H1 (cell line): ENCODE results near the gene DISP1. TPM values are rescaled to one million over a fixed set of nuclear protein-coding genes. Genes with fewer than 3 reads are reported as not detected.

Source experiments
- BACH1 ChIP-seq: IDR thresholded peaks from 2 replicates; pipeline ENCODE4 v1.6.1; 2012; ENCODE audit warnings: low read length, improper control_type of control experiment
- JUND ChIP-seq: IDR thresholded peaks from 2 replicates; pipeline ENCODE4 v1.6.1; 2011; ENCODE audit warnings: mild to moderate bottlenecking, improper control_type of control experiment, low read length
- MAFK ChIP-seq: IDR thresholded peaks from 2 replicates; pipeline ENCODE4 v1.6.1; 2012; ENCODE audit warnings: low read depth, mild to moderate bottlenecking, improper control_type of control experiment, low read length
- NRF1 ChIP-seq: IDR thresholded peaks from 2 replicates; pipeline ENCODE4 v1.6.1; 2011; ENCODE audit warnings: mild to moderate bottlenecking, low read depth, low read length, improper control_type of control experiment
- PHF8 ChIP-seq: fragments of 200-600 bp; sonication (generic); conservative IDR thresholded peaks from 2 replicates; pipeline ENCODE4 v1.7.1; 2012; ENCODE audit warnings: low read depth, mild to moderate bottlenecking, inconsistent platforms, low read length, moderate library complexity
- POLR2AphosphoS5 ChIP-seq: IDR thresholded peaks from 2 replicates; pipeline ENCODE4 v1.6.1; 2011; ENCODE audit warnings: low read depth, low read length
- RBBP5 ChIP-seq: IDR thresholded peaks from 2 replicates; pipeline ENCODE4 v1.7.1; 2012; ENCODE audit warnings: low read depth, mild to moderate bottlenecking, inconsistent platforms, low read length, moderate library complexity, borderline replicate concordance
- RNF2 ChIP-seq: fragments of 200-900, 300-1000 bp; sonication (generic); IDR thresholded peaks from 2 replicates; pipeline ENCODE4 v1.7.1; 2016; ENCODE audit warnings: borderline replicate concordance, low read depth, mild to moderate bottlenecking, antibody characterized with exemption, low read length; ENCODE audit not compliant: poor library complexity, severe bottlenecking; ENCODE audit errors: missing control alignments
- SP4 ChIP-seq: IDR thresholded peaks from 2 replicates; pipeline ENCODE4 v1.6.1; 2012; ENCODE audit warnings: low read length, inconsistent platforms
- polyA plus RNA-seq, 7 experiments: library from polyadenylated mRNA; depleted of rRNA in 3 of 7; stranded (reverse) in 5 of 7; unstranded in 2 of 7; fragments of >200 nt in 5 of 7; fragments of 200-250 nt in 2 of 7; gene quantifications; 1 replicate in 5 of 7; 2 replicates in 1 of 7; 4 replicates in 1 of 7; pipeline versions ENCODE4 v1.2.1 to v1.2.3, GENCODE V29; 2011 to 2013; ENCODE audit warnings: missing spikeins in 2 of 7, mixed read lengths in 2 of 7
- total RNA-seq: library from RNA; stranded (reverse); fragmentation: NEBNext Ultra II Directional; extraction: Animal tissue kit (Norgen Biotek cat#: 25700); gene quantifications from 2 replicates; pipeline ENCODE4 v1.2.1, GENCODE V29; 2021
- TF ChIP-seq, protein P1 (sequence below): fragments of 300-600 bp; sonication (generic); IDR thresholded peaks from 2 replicates; pipeline ENCODE4 v1.7.1; 2012; ENCODE audit warnings: low read length, moderate library complexity, mild to moderate bottlenecking, inconsistent platforms; ENCODE audit not compliant: insufficient replicate concordance
- TF ChIP-seq, protein P2 (sequence below): IDR thresholded peaks from 2 replicates; pipeline ENCODE4 v1.6.1; 2011; ENCODE audit warnings: low read length, improper control_type of control experiment

Gene DISP1
- total and polyA plus RNA-seq, 2 of the 8 experiments (the other 6 are each of a cell fraction or from before 2014, with no cell fraction given): 4.1 to 6.1 TPM

DNA sequence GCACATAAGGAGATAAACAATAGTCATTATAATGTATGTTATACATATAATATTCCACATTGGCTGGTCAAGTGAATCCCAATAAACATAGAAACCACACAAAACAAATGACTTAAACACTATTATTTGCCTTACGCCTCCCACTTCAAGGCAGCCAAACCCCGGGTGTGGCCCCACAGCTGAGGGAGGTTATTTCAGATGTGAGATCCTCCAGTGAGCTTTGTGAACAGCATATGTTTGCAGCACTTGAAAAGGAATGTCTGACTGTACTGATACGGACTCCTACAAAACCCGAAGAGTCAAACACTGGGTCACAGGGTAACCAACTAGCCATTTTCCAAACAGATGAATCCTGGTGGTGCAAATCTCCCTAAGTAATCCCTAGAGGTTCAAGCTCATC lies 27.1 kb upstream of the DISP1 start (continued):
- TF ChIP-seq, protein P1, sequence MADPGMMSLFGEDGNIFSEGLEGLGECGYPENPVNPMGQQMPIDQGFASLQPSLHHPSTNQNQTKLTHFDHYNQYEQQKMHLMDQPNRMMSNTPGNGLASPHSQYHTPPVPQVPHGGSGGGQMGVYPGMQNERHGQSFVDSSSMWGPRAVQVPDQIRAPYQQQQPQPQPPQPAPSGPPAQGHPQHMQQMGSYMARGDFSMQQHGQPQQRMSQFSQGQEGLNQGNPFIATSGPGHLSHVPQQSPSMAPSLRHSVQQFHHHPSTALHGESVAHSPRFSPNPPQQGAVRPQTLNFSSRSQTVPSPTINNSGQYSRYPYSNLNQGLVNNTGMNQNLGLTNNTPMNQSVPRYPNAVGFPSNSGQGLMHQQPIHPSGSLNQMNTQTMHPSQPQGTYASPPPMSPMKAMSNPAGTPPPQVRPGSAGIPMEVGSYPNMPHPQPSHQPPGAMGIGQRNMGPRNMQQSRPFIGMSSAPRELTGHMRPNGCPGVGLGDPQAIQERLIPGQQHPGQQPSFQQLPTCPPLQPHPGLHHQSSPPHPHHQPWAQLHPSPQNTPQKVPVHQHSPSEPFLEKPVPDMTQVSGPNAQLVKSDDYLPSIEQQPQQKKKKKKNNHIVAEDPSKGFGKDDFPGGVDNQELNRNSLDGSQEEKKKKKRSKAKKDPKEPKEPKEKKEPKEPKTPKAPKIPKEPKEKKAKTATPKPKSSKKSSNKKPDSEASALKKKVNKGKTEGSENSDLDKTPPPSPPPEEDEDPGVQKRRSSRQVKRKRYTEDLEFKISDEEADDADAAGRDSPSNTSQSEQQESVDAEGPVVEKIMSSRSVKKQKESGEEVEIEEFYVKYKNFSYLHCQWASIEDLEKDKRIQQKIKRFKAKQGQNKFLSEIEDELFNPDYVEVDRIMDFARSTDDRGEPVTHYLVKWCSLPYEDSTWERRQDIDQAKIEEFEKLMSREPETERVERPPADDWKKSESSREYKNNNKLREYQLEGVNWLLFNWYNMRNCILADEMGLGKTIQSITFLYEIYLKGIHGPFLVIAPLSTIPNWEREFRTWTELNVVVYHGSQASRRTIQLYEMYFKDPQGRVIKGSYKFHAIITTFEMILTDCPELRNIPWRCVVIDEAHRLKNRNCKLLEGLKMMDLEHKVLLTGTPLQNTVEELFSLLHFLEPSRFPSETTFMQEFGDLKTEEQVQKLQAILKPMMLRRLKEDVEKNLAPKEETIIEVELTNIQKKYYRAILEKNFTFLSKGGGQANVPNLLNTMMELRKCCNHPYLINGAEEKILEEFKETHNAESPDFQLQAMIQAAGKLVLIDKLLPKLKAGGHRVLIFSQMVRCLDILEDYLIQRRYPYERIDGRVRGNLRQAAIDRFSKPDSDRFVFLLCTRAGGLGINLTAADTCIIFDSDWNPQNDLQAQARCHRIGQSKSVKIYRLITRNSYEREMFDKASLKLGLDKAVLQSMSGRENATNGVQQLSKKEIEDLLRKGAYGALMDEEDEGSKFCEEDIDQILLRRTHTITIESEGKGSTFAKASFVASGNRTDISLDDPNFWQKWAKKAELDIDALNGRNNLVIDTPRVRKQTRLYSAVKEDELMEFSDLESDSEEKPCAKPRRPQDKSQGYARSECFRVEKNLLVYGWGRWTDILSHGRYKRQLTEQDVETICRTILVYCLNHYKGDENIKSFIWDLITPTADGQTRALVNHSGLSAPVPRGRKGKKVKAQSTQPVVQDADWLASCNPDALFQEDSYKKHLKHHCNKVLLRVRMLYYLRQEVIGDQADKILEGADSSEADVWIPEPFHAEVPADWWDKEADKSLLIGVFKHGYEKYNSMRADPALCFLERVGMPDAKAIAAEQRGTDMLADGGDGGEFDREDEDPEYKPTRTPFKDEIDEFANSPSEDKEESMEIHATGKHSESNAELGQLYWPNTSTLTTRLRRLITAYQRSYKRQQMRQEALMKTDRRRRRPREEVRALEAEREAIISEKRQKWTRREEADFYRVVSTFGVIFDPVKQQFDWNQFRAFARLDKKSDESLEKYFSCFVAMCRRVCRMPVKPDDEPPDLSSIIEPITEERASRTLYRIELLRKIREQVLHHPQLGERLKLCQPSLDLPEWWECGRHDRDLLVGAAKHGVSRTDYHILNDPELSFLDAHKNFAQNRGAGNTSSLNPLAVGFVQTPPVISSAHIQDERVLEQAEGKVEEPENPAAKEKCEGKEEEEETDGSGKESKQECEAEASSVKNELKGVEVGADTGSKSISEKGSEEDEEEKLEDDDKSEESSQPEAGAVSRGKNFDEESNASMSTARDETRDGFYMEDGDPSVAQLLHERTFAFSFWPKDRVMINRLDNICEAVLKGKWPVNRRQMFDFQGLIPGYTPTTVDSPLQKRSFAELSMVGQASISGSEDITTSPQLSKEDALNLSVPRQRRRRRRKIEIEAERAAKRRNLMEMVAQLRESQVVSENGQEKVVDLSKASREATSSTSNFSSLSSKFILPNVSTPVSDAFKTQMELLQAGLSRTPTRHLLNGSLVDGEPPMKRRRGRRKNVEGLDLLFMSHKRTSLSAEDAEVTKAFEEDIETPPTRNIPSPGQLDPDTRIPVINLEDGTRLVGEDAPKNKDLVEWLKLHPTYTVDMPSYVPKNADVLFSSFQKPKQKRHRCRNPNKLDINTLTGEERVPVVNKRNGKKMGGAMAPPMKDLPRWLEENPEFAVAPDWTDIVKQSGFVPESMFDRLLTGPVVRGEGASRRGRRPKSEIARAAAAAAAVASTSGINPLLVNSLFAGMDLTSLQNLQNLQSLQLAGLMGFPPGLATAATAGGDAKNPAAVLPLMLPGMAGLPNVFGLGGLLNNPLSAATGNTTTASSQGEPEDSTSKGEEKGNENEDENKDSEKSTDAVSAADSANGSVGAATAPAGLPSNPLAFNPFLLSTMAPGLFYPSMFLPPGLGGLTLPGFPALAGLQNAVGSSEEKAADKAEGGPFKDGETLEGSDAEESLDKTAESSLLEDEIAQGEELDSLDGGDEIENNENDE: no peak
- no peak for TF ChIP-seq PHF8
- no peak for TF ChIP-seq NRF1
- no peak for TF ChIP-seq BACH1
- TF ChIP-seq POLR2AphosphoS5: no peak
- TF ChIP-seq, protein P2, sequence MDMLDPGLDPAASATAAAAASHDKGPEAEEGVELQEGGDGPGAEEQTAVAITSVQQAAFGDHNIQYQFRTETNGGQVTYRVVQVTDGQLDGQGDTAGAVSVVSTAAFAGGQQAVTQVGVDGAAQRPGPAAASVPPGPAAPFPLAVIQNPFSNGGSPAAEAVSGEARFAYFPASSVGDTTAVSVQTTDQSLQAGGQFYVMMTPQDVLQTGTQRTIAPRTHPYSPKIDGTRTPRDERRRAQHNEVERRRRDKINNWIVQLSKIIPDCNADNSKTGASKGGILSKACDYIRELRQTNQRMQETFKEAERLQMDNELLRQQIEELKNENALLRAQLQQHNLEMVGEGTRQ: no peak
- no peak for TF ChIP-seq MAFK
- no peak for TF ChIP-seq RNF2
- no peak for TF ChIP-seq RBBP5
- TF ChIP-seq JUND: no peak
- TF ChIP-seq SP4: no peak
